NCI-H1930 (cell line): ENCODE data around the gene MAPK4.

Experiments
- DNase-seq, 2 experiments: peaks; one replicate each; lab custom pipeline; 2025; lab: John Stamatoyannopoulos, UW

Gene MAPK4

GRCh38 chr18:50654658-50655550, 95.0 kb downstream of the MAPK4 start:
- DNase-seq = no peak

GRCh38 chr18:50656396-50656795, 96.5 kb downstream of the MAPK4 start:
- no peak for DNase-seq

- DNase-seq = no peak
Measured at GRCh38 chr18:50656841-50657470, 97.1 kb downstream of the MAPK4 start.

GRCh38 chr18:50658601-50659000, 98.7 kb downstream of the MAPK4 start:
- DNase-seq = no peak

- no peak for DNase-seq
Measured at GRCh38 chr18:50659091-50660003, 99.5 kb downstream of the MAPK4 start.

GRCh38 chr18:50661013-50661412, 101.1 kb downstream of the MAPK4 start:
- no peak for DNase-seq

GRCh38 chr18:50662177-50662576, 102.3 kb downstream of the MAPK4 start:
- DNase-seq = no peak

- no peak for DNase-seq
Measured at GRCh38 chr18:50662775-50663383, 103.0 kb downstream of the MAPK4 start.

- DNase-seq = no peak
Measured at GRCh38 chr18:50663626-50664441, 103.9 kb downstream of the MAPK4 start.

- no peak for DNase-seq
Measured at GRCh38 chr18:50665015-50665414, 105.1 kb downstream of the MAPK4 start.

- no peak for DNase-seq
Measured at GRCh38 chr18:50665519-50665918, 105.6 kb downstream of the MAPK4 start.

- DNase-seq = no peak
Measured at GRCh38 chr18:50666536-50666935, 106.6 kb downstream of the MAPK4 start.

GRCh38 chr18:50671376-50671775, 111.5 kb downstream of the MAPK4 start:
- DNase-seq = no peak

GRCh38 chr18:50674307-50674980, 114.6 kb downstream of the MAPK4 start:
- DNase-seq = no peak

GRCh38 chr18:50675043-50675442, 115.2 kb downstream of the MAPK4 start:
- DNase-seq = no peak

- DNase-seq = no peak
Measured at GRCh38 chr18:50678651-50679050, 118.8 kb downstream of the MAPK4 start.

- no peak for DNase-seq
Measured at GRCh38 chr18:50679056-50679455, 119.2 kb downstream of the MAPK4 start.

- DNase-seq = no peak
Measured at GRCh38 chr18:50679656-50680055, 119.8 kb downstream of the MAPK4 start.

GRCh38 chr18:50680966-50681365, 121.1 kb downstream of the MAPK4 start:
- no peak for DNase-seq

GRCh38 chr18:50682852-50683251, 123.0 kb downstream of the MAPK4 start:
- no peak for DNase-seq
